ENCODE results near the gene TM9SF1. TPM values are rescaled to one million over a fixed set of nuclear protein-coding genes. Genes with fewer than 3 reads are reported as not detected.
"Not testable (repeated sequence)": the region's sequence is repeated elsewhere in the genome, so short reads cannot be mapped to it uniquely, and the experiment has no call there.

TM9SF1 gene
- total RNA-seq, 1 donor from 2014 or later, result 63.5 TPM

DNA sequence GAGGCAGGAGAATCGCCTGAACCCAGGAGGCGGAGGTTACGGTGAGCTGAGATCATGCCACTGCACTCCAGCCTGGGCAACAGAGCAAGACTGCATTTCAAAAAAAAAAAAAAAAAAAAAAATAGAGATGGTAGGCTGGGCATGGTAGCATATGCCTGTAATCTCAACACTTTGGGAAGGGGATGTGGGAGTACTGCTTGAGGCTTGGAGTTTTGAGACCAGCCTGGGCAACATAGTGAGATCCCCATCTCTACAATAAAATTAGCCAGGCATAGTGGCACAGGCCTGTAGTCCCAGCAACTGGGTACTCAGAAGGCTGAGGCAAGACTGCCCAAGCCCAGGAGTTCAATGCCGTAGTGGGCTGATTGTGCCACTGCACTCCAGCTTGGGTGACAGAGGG lies 27.7 kb upstream of the TM9SF1 start:
- not testable (repeated sequence) for DNase-seq

DNA sequence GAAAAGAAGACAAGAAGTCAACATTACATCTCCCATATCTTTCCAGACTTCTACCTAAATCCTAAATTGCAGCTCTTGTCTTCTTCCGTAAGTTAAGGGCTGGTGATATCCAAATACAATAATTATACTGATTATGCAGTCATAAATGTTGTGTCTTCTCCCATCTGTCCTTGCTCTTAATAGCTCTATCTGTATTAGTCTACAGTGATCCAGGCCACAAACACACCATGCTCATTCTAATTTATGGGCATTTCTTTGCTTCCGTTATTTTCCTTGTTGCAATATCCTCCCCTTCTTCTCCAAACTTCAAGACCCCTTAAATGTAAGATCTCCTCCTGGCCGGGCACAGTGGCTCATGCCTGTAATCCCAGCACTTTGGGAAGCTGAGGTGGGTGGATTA lies 24.3 kb upstream of the TM9SF1 start:
- DNase-seq, result no peak

DNA sequence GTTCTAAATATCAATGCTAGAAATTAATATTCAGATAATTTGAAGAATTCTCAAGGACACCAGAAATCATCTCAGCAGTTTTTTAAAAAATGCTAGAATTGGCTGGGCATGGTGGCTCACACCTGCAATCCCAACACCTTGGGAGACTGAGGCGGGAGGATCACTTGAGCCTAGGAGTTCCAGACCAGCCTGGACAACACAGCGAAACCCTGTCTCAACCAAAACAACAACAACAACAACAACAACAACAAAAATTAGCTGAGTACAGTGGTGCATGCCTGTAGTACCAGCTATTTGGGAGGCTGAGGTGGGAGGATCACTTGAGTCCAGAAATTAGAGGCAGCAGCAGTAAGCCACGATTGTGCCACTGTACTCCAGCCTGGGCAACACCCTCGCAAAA lies 23.8 kb upstream of the TM9SF1 start:
- DNase-seq, result no peak

DNA sequence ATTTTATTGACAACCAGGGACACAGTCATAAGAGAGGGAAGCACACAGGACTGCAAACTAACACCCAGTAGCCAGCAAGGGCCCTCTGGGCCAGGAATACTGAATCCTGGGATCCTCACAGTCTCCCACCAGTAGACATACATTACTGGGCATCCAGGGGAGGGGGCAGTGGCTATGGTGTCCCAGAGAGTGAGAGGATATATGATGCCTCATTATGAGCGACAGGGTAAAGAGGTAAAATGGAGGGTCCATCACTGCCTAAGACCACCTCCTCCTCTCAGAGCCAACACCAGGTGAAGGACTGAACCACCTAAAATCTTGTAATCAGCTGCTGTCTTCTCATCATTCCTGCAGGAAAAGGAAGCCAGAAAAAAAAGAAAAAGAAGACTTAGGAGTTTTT lies 21.6 kb upstream of the TM9SF1 start:
- not testable (repeated sequence) for DNase-seq

DNA sequence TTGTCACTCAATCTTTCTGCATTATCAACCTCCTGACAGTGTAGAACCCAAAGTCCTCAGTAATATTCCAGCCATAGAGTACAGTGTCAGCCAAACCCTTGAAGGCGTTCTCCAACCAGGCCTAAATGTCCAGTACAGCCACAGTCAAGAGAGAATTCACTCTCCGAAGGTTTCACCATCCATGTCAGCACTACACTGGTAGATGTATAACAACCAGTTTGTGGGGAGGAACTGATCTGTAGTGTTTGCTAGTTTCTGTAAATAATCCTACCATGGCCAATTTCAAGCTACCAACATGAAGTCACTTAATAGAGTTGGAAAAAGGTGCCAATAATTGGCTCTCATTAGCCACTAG lies 21.1 kb upstream of the TM9SF1 start:
- DNase-seq, result no peak

DNA sequence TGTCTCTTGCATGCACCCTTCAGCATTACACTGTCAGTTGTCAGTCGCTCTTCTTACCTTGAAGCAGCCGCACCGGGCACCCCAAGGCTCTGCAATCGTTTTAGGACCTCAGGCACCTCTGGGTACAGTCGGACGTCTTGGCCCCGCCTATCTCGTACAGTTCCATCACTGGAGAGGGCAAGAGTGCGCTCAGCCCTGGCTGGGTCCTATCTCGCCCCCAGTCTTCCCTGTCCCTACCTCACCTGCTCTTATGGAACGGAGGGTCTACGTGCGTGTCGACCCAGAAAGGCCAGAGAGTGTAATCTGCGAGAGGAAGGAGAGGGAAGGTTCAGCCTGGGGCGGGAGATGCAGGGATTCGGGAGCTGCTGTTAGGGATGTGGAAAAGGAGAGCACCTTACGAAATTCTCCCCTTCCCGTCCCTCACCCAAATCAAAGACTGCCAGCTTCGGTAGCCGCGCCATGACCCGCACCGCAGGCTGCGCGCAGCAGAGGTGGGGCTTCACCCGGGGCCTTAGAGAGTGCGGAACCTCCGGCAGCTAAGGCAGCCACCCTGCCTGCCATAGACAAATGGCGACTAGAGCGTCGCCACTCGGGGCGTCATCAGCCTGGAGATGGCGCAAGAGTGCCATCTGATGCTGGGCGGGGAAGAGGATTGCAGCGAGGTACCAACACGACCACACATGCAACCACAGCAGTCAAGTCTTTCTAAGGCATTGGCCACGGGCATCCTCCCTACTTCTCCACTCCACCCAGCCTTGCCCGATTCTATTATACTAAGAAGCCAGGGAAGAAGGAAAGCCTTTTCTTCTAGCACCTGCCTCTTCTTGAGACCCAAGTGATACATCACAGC lies 20.5 kb upstream of the TM9SF1 start, which contains the start of gene MDP1:
Gene MDP1 (minus strand): TSS at position 572 of the 850 bp plus-strand sequence. CDS start 111 bp downstream, at position 461.
- peak; percentile 95 for DNase-seq

DNA sequence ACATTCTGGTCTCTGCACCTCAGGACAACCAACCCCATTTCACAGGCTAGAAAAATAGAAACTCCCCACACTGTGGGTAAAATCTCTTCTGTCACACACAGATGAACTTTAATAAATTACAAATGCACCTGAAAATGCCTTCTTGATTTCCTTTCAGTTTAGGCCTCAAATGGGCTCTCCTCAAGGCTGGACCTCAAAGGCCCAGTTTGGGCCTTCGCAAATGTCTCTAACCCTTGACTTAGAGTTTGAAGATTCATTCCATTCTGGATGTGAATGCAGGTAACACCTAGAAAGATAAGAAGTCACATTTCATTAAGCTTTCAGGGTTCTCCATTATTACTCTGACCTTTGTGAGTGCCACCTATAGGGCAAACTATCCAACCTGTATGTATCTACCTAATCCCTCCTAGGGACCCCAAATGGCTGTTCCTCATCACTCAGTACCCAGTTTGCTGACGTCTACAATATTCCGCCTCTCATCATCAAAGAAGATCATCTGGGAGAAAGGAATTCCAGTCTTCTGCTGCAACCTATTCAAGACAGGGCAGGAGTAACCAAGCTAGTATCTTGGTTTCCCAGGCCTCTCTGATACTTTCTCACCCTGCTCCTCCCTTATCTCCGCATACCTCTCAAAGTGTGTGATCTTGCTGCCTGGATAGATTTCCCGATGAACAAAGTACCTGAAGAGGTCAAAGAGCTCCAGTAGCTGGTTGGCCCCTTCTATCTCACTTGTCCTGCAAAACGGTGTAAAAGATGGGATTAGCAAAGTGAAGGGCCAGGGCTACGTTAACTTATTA lies 18.8 kb upstream of the TM9SF1 start:
- DNase-seq, result no peak

DNA sequence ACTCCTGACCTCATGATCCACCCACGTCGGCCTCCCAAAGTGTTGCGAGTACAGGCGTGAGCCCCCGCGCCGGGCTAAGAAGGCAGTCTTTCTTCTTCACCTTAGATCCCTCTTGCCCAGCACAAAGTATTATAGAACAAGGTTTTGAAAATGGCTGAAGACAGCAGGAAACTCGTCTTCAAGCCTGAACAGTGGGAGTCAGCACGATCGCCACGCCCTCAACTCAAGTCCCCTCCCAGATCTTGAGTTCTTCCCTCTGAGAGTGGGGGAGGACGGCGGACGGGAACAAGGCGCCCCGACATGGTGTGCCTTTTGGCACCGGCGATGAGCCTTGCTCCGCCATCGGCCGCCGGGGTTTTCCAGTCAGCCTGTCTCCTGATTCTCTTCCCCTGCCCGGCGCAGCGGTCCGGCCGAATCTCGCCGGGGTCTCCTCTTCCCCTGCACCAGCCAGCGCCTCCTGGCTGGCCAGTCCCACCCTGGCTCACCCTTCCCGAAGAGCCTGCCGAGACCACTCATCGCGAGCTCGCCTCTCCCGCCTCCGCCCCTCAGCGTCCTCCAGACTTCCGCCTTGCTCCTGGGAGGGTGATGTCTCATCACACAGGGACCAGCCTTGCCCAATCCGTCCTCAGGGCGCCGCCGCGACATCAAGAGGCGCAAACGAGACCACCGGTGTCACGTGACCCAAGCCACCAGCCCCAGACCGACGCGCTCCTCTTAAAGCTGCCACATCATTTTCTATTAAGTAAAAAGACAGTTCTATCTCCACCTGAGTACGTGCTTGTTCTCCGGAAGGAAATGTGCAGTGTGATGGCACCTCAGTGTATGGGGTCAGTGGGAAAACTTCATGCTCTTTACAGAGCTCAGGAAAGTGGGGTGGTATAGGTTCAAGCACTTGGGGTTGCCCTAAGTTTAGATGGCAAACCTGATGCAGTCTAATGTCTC lies 18.0 kb upstream of the TM9SF1 start, which contains the start of gene CHMP4A:
Gene CHMP4A (minus strand): TSS at position 565 of the 942 bp plus-strand sequence. CDS start 49 bp downstream, at position 516.
- peak; percentile 99 for DNase-seq

DNA sequence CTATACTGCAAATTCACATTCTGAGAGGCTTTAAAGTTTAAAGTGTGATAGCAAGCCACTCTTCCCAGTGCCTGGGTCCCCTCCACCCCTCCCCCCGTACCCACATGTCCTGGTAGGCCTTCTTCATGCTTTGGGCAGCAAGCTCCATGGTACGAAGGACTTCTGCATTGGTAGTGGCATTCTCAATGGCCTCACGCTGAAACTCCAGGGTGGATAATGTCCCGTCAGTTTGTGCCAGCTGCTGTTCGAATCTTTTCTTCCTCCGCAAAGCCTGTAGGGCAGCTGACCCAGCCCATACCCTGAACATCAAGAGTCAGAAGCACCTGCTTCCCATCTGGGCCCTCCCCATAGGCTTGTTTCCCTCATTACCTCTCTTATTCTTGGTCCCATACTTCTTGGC lies 16.1 kb upstream of the TM9SF1 start:
- DNase-seq, result no peak

DNA sequence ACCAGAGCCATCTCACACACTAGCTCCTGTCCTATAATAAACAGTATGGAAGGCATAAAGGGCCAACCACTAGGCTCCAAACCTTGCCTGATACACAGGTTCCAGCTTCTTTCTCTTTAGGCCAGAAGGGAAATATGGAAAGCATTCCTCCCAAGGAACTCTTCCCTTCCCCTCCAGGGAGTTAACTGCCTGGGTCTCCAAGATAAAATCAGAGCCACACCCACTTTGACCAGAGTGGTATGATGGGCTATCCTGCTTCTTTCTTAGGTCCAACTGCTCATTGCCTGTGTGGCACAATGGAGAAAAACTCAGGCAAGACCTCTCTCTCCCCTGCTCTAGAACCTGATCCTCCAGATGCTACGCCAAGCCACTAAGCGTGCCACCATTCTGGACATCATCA lies 12.4 kb upstream of the TM9SF1 start:
- DNase-seq, result no peak

DNA sequence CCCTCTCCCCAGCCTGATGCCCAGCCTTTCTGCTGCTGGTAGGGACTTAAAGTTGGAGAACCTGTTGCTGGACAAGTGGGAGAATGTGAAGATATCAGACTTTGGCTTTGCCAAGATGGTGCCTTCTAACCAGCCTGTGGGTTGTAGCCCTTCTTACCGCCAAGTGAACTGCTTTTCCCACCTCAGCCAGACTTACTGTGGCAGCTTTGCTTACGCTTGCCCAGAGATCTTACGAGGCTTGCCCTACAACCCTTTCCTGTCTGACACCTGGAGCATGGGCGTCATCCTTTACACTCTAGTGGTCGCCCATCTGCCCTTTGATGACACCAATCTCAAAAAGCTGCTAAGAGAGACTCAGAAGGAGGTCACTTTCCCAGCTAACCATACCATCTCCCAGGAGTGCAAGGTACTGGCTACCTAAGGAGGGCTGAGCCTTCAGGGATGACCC lies 11.9 kb upstream of the TM9SF1 start:
- no peak for DNase-seq

DNA sequence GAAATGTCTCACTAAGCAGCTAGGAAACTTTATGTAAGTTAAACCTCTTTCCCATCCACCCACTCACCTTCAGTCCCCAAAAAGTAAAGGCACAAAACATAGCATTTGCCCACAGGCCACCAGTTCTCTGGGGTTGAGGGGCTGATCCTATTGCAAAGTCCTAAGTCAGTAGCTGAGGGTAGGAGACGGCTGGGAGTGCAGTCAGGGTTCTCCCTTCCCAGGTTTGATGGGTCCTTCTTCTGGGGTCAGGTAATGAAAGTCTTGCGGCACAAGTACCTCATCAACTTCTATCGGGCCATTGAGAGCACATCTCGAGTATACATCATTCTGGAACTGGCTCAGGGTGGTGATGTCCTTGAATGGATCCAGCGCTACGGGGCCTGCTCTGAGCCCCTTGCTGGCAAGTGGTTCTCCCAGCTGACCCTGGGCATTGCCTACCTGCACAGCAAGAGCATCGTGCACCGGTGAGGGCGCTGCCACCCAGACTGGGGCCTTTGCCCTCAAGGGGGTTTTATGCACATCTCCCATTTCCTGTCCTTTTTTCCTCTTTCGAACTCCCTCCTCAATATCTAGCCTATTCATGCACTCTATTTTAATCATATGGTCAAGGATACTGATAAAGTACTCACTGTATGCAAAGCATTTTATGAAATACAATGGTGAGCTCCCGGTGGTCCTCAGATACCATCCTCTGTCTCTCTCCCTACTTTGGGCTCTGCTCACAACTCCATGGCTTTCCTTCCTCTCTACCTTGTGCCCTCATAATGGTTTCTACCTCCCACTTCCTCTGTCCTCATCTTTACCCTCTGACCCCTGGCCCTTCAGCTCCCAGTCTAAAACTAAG lies 11.2 kb upstream of the TM9SF1 start:
- DNase-seq, result no peak

DNA sequence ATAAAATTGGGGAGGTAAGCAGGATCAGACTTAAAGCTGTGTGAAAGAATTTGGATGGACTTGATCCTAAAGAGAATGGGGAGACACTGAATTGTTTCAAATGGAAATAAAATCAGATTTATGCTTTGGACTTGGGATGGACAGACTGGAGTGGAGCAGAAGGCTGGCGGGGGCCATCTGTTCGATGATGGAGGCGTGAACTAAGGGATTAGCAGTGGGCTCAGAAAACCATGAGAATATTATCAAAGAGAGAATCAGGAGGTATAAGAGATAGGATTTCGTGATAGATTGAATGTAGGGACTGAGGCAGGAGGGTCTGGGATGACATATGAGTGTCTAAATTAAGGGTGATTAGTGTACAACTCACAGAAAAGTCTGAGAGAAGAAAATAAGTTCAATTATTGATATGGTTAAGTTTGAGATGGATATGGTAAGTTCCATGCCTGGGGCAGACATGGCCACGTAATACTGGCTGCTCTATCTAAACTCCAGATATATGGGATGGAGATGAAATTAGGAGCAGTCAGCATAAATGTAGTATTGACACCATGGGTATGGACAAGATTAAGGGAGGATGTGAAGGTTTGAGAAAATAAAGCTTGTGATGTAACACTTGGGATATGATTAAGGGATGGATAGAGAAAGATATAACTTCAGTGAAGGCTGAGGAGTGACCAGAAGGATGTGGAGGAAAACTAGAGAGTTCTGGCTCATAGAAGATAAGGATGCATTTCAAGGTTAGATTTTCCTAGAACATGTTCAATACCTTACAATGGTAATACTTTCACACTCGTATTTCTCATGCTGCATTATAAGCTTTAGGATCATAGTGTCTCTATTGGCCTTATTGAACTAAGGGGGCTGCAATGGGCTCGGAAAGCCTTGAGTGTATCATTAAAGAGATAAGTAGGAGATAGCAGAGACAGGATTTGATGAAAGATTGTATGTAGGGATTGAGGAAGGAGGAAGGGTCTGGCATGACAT lies 9.2 kb upstream of the TM9SF1 start:
- DNase-seq, result no peak

DNA sequence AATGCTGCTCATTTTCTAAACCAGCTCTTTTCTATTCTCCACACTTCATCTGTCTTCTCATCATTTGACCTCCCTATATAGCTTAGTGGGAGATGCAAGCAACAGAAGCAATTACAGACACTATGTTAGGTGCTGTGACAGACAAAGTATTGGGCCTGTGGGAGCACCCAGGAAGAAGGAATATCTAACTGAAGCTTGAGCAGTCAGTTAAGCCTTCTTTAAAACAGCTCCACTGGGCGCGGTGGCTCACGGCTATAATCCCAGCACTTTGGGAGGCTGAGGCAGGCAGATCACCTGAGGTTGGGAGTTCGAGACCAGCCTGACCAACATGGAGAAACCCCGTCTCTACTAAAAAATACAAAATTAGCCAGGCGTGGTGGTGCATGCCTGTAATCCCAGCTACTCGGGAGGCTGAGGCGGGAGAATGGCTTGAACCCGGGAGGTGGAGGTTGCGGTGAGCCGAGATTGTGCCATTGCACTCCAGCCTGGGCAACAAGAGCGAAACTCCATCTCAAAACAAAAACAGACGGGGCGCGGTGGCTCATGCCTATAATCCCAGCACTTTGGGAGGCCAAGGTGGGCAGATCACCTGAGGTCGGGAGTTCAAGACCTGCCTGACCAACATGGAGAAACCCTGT lies 8.1 kb upstream of the TM9SF1 start:
- DNase-seq, result not testable (repeated sequence)

DNA sequence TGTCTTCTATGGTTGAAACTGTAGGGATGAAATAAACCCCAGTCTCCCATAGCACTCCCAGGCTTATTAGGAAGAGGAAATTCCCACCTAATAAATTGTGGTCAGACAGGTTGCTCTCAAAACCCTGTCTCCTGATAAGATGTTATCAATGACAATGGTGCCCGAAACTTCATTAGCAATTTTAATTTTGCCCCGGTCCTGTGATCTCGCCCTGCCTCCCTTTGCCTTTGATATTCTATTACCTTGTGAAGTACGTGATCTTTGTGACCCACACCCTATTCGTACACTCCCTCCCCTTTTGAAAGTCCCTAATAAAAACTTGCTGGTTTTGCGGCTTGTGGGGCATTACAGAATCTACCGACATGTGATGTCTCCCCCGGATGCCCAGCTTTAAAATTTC lies 7.3 kb upstream of the TM9SF1 start:
- not testable (repeated sequence) for DNase-seq

DNA sequence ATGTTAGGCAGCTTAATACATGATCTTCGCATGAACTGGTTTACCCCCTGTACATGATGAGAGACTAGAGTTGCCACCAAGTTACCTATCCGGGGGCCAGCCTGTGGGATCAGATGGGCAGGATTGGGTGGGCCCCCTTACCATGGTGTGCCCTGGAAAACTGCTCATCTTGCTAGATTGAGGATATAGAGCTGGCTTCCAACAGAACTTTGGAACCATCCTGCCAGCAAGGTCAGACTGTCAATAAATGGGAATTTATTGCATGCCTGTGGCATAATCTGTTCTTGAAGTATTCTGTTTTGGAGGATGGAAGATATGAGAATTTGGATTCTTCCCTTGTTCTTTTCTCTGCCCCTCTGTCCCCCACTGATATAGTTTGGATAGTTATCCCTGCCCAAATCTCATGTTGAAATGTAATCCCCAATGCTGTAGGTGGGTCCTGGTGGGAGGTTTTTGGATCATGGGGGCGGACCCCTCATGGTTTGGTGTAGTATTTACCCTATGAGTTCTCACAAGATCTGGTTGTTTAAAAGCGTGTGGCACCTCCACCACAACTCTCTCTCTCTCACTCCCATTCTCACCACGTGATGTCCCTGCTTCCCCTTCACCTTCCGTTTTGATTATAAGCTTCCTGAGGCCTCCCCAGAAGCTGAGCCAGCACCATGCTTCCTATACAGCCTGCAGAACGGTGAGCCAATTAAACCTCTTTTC lies 3.7 kb upstream of the TM9SF1 start:
- no peak for DNase-seq

DNA sequence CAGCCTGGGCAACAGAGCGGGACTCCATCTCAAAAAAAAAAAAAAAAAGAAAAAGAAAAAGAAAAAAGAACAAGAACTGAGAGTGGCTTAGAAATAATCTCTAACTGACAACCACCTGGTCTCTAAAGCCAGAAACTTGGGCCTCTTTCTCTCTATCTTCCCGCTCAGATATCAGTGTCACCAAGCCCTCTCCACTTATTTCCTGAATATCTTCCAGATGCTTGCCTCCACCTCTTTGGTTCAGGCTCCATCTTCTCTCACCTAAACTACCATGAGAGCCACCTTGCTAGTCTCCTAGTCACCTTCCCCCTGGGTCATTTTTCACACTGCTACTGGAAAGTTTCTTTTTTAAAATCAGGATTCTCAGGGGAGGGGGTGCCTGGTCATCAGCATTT lies 1.8 kb upstream of the TM9SF1 start:
- no peak for DNase-seq

DNA sequence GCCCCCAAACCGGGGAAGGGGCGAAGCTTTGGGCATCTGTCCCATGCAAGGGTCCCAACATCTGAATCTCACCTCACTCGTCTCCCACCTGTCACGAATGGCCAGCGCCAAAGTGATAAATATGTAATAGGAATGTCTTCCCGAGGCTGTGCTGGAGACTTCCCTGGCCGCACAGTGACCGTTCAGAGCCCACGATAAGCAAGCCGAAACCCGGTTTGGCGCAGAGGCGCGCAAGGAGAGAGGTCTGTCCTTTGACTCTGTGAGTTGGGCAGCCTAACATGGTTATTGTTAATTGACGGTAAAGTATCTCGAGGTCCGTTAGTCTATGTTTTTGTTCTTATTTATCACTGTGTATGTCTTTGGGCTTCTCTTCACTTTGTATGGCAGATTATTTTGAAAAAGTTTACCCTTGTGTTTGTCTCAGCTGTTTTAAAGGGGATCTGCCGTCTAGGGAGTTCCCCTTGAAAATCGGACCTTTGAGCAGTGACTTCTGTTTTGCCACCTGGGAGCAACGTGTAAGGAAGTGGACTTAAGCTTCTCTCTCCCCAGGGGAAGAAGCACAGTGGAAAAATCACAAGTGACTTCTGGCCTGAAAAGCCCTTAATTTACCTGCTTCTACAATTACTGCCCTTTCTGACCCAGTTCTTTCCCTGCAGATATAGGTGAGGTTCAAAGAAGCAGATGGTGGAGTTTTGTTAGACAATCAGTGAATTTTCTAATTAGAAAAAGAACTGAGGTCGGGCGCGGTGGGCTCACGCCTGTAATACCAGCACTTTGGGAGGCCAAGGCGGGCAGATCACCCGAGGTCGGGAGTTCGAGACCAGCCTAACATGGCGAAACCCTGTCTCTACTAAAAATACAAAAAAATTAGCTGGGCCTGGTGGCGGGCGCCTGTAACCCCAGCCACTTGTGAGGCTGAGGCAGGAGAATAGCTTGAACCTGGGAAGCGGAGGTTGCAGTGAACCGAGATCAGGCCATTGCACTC lies 1.1 kb upstream of the TM9SF1 start:
- peak; percentile 49 for DNase-seq

Measured in dermis blood vessel endothelial cell (primary cell).